ENCODE data around the gene BSN.

- TF ChIP-seq CTCF (conservative IDR thresholded peaks at IDR 0.05; ENCODE audit: low read depth, low read length) = no peak
- TF ChIP-seq USF2 (IDR thresholded peaks at IDR 0.05; ENCODE audit: low read depth, low read length) = no peak
- TF ChIP-seq POLR2A (IDR thresholded peaks at IDR 0.05; ENCODE audit: low read depth, low read length) = no peak
- TF ChIP-seq CHD1 (IDR thresholded peaks at IDR 0.05; ENCODE audit: low read depth, low read length) = no peak
- no peak for TF ChIP-seq SMC3 (IDR thresholded peaks at IDR 0.05; ENCODE audit: low read depth, low read length)
- TF ChIP-seq CEBPB (IDR thresholded peaks at IDR 0.05; ENCODE audit: low read depth, low read length) = no peak
Measured at GRCh38 chr3:49650177-49650576, 95.9 kb downstream of the BSN start.

Data from IMR-90 (cell line).